ENCODE measurements around the gene ENO3. TPM values are rescaled to one million over a fixed set of nuclear protein-coding genes. Genes with fewer than 3 reads are reported as not detected.

The ENO3 gene
- polyA plus RNA-seq, 1 of the 3 experiments (the other 2 are of a cell fraction) = 29.2 TPM

- CTCF ChIA-PET = interaction anchor here (0.8 to 6.6 kb wide), 12 partner anchors 12 to 95 kb away, joined by 3 to 52 read pairs (median 3); partner anchors contain the start of genes CAMTA2, ENO3, RNF167 and SLC25A11
- WGBS (ENCODE audit: low lambda C conversion rate) = 6% methylated on average over 27 of the region's 66 CpGs
- Histone ChIP-seq H3K9ac (peak within 1 kb of the TSS; percentile 77), H3K36me3 (replicated peaks in 1 of 2; ENCODE audit: control insufficient read depth in 1 of 2, insufficient read depth in 2 of 2, low read length in 1 of 2) (peaks cover 7 to 19% of the 10 kb centered on the region in 2 experiments), H3K4me3 (ENCODE audit: low read depth in 2 of 2, low read length in 1 of 2) (peak within 1 kb of the TSS; percentile 59 to 72), H3K4me1 (ENCODE audit: control insufficient read depth in 1 of 2, insufficient read depth in 2 of 2, low read depth in 1 of 2, low read length in 1 of 2) (peaks cover 16 to 24% of the 10 kb centered on the region in 2 experiments; a peak in 3 of 4 replicates), H3F3A (replicated peaks; ENCODE audit: insufficient read depth) (peaks cover 24% of the 10 kb centered on the region), H3K9me3 (no peaks in the 10 kb centered on the region), H3K4me2 (peak within 1 kb of the TSS; percentile 97), H3K9me2 (no peaks in the 10 kb centered on the region), H3K27me3 (ENCODE audit: insufficient read depth) (no peaks in the 10 kb centered on the region), H3K27ac (ENCODE audit: low read depth in 2 of 2, low read length in 1 of 2) (peak within 1 kb of the TSS; percentile 93 to 96), H2AFZ (ENCODE audit: low read depth) (no peak within 1 kb of the TSS; the same call in none of the 2 replicates), H4K20me1 (ENCODE audit: insufficient read depth) (no peaks in the 10 kb centered on the region), H3K79me2 (ENCODE audit: insufficient read depth) (peaks cover 50% of the 10 kb centered on the region)
- POLR2A ChIA-PET = interaction anchor here (0.6 to 4.2 kb wide), 13 partner anchors 9 to 230 kb away, joined by 3 to 56 read pairs (median 5); partner anchors contain the start of genes ENO3, INCA1, KIF1C and PFN1
- DNase-seq = peak; percentile 95
- TF ChIP-seq MEF2A (IDR thresholded peaks at IDR 0.05; ENCODE audit: borderline replicate concordance, low read depth) (no peak), FOSL2 (IDR thresholded peaks at IDR 0.05; ENCODE audit: borderline replicate concordance, low read depth) (no peak; the same call in 1 of the 2 replicates), YY1 (IDR thresholded peaks at IDR 0.05; ENCODE audit: low read depth) (peak; percentile 97), NRF1 (IDR thresholded peaks at IDR 0.05; ENCODE audit: low read depth, low read length) (no peak), RAD21 (IDR thresholded peaks at IDR 0.05; ENCODE audit: low read length) (peak; percentile 64), FOXJ3 (CRISPR knock-in tag; IDR thresholded peaks at IDR 0.05) (no peak), CHD2 (IDR thresholded peaks at IDR 0.05; ENCODE audit: low read length, partially characterized antibody) (peak; percentile 54), PBX3 (IDR thresholded peaks at IDR 0.05) (no peak), CTCF (IDR thresholded peaks at IDR 0.05) (no peak; the same call in 1 of the 2 replicates), FOXM1 (IDR thresholded peaks at IDR 0.05; ENCODE audit: low read depth) (no peak), GABPA (IDR thresholded peaks at IDR 0.05; ENCODE audit: low read depth) (peak; percentile 61), JUND (IDR thresholded peaks at IDR 0.05) (no peak), TAF1 (IDR thresholded peaks at IDR 0.05; ENCODE audit: borderline replicate concordance, low read depth, low read length) (peak; percentile 96), RCOR1 (IDR thresholded peaks at IDR 0.05; ENCODE audit: low read length) (no peak), REST (IDR thresholded peaks at IDR 0.05; ENCODE audit: low read depth, low read length) (no peak; the same call in 1 of the 2 replicates), MAX (IDR thresholded peaks at IDR 0.05; ENCODE audit: low read depth) (peak; percentile 48), USF2 (IDR thresholded peaks at IDR 0.05; ENCODE audit: borderline replicate concordance, low read depth, low read length) (no peak), EZH2phosphoT487 (IDR thresholded peaks at IDR 0.05; ENCODE audit: borderline replicate concordance, low read depth) (no peak), EP300 (IDR thresholded peaks at IDR 0.05; ENCODE audit: borderline replicate concordance in 1 of 2, low read depth in 1 of 2, low read length in 1 of 2) (no peak), TEAD4 (IDR thresholded peaks at IDR 0.05; ENCODE audit: borderline replicate concordance, insufficient read depth) (no peak), SMC3 (IDR thresholded peaks at IDR 0.05; ENCODE audit: low read depth, low read length) (no peak), GATA2 (CRISPR knock-in tag; IDR thresholded peaks at IDR 0.05) (no peak), SIN3A (IDR thresholded peaks at IDR 0.05; ENCODE audit: borderline replicate concordance, low read depth, low read length) (peak; percentile 68; the same call in 1 of the 2 replicates), POLR2AphosphoS5 (IDR thresholded peaks at IDR 0.05; ENCODE audit: low read depth, low read length) (no peak; the same call in none of the 2 replicates), NFIC (IDR thresholded peaks at IDR 0.05; ENCODE audit: borderline replicate concordance) (no peak)
These were observed 16.9 kb downstream of the ENO3 start, which contains the start of gene SPAG7 for GRCh38 chr17:4967539-4968485. TSS of gene SPAG7 (minus strand) at chr17:4967817. CDS start at chr17:4967804, 13 bp downstream.
